HUES48 (cell line): Measurements from ENCODE around the gene TUBA8.

Source experiments
- H3K27ac ChIP-seq: one replicate; pipeline ENCODE4 v1.7.0; 2013; ENCODE audit warnings: low read depth, low read length, inconsistent platforms
- H3K27me3 ChIP-seq: 2 replicates; pipeline ENCODE4 v1.6.1; 2013; ENCODE audit warnings: mild to moderate bottlenecking, low read length; ENCODE audit not compliant: control insufficient read depth, insufficient read depth
- H3K36me3 ChIP-seq: 2 replicates; pipeline ENCODE4 v1.6.1; 2013; ENCODE audit warnings: low read length; ENCODE audit not compliant: control insufficient read depth, insufficient read depth
- H3K4me1 ChIP-seq: 2 replicates; pipeline ENCODE4 v1.6.1; 2013; ENCODE audit warnings: mild to moderate bottlenecking, low read length; ENCODE audit not compliant: control insufficient read depth, insufficient read depth
- H3K4me3 ChIP-seq: 2 replicates; pipeline ENCODE4 v1.5.1; 2013; ENCODE audit warnings: mild to moderate bottlenecking, low read depth, low read length
- H3K9ac ChIP-seq: 2 replicates; pipeline ENCODE4 v1.6.1; 2013; ENCODE audit warnings: mild to moderate bottlenecking, low read depth, low read length, moderate library complexity
- H3K9me3 ChIP-seq: 2 replicates; pipeline ENCODE4 v1.6.1; 2013; ENCODE audit warnings: low read length; ENCODE audit not compliant: control insufficient read depth, insufficient read depth

The TUBA8 gene

DNA sequence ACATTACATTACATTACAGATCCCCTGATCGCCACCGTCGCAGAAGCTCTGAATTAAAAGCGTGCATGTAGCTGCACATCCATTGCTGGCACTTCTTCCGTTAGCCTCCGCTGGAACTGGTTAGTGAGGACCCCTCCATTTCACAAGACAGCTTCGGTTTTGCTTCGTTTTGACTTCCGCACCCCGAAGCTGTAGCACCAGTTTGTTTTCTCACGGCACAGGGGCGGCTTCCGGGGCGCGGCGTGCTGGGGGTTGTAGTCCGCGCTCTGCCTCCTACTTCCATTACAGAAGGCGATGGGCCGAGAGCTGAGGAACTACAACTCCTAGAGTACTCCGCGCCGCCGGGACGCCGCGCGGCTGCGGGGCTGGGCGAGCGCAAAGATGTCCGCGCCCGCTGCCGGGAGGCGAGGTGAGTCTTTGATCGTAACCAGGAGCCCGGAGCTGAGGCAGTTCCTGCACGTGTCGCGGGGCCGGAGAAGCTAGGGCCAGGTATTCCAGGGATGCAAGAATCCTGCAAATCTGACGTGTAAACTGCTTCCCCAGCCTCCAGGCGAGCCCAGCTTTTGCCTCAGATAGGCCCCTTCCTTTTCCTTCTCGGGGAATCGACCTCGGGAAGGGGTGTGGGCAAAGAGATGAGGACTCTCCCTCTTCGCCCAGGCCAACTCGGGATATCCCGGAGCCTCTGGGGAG lies 32.8 kb upstream of the TUBA8 start, which contains the start of gene PEX26:
Gene PEX26, plus strand, starts transcription at position 352 of the 690 bp plus-strand sequence. CDS start 387 bp downstream, outside the sequence.
- Histone ChIP-seq H3K27ac (peak within 1 kb of the TSS; percentile 81), H3K4me1 (peaks cover 5% of the 10 kb centered on the region)

DNA sequence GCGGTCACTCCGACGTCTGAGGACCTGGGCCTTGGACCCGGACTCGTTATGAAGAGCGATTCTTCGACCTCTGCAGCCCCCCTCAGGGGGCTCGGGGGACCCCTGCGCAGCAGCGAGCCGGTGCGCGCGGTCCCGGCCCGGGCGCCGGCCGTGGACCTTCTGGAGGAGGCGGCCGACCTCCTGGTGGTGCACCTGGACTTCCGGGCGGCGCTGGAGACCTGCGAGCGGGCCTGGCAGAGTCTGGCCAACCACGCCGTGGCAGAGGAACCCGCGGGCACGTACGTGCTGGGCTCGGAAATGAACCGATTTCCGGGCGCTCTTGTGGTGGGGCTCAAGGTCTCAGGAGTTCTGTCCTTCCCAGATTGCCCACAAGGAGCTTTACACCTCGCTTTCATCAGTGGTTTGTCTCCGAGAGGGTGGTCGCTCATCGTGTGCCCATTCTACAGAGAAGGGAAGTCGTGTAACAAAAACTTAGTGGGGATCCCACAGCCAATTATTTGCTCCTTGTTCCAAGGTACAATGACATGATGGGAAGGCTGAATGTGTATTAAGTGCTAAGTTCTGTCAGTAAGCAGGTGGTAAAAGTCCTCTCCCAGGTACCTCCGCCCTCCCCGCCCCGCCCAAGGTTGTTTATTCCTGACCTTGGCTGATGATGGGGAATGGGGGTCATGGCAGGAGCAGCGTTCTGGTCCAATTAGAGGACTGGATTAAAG lies 32.1 kb upstream of the TUBA8 start:
- H3K4me1 ChIP-seq: peaks cover 5% of the 10 kb centered on the region

More for the DNA sequence above, 32.8 kb upstream of the TUBA8 start, which contains the start of gene PEX26:
- peak within 1 kb of the TSS; percentile 95 for H3K9ac ChIP-seq
- peak within 1 kb of the TSS; percentile 100 for H3K4me3 ChIP-seq
- no peaks in the 10 kb centered on the region for H3K27me3 ChIP-seq
- H3K9me3 ChIP-seq: no peaks in the 10 kb centered on the region
- H3K36me3 ChIP-seq: peaks cover 34% of the 10 kb centered on the region

GRCh38 chr22:18079706-18080233 lies 30.8 kb upstream of the TUBA8 start:
- Histone ChIP-seq H3K4me1 (peaks cover 5% of the 10 kb centered on the region), H3K4me3 (no peak overlapping the region), H3K27me3 (no peaks in the 10 kb centered on the region), H3K27ac (no peak overlapping the region), H3K9me3 (no peaks in the 10 kb centered on the region), H3K36me3 (peaks cover 48% of the 10 kb centered on the region), H3K9ac (no peak overlapping the region)

More for the DNA sequence above, 32.1 kb upstream of the TUBA8 start:
- Histone ChIP-seq H3K9me3 (no peaks in the 10 kb centered on the region), H3K4me3 (peak overlapping the region; percentile 100), H3K27ac (peak overlapping the region; percentile 81), H3K9ac (peak overlapping the region; percentile 95), H3K36me3 (peaks cover 41% of the 10 kb centered on the region), H3K27me3 (no peaks in the 10 kb centered on the region)

DNA sequence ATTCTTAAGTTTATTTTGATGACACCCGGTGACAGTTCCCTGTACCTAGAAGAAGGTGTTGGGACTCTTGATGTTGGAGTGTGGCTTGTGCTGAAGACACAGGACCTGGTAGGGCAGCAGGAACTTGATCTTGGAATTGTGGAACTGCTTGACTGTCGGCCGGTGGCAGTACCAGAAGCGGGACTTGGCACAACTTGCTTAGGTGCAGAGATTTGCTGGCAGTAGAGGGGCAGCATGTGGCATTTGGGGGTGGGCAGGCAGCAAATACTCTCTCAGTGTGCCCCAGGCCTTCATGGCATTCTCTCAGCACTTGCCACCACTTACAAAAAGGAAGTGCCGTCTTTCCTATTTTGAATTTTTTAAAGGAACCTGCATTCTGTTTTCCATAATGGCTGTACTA lies 29.2 kb upstream of the TUBA8 start:
- Histone ChIP-seq H3K9me3 (no peaks in the 10 kb centered on the region), H3K4me3 (no peak overlapping the region), H3K4me1 (peaks cover 5% of the 10 kb centered on the region), H3K36me3 (peaks cover 62% of the 10 kb centered on the region), H3K27ac (no peak overlapping the region), H3K27me3 (no peaks in the 10 kb centered on the region), H3K9ac (no peak overlapping the region)

- Histone ChIP-seq H3K9me3 (no peaks in the 10 kb centered on the region), H3K9ac (no peak overlapping the region), H3K4me3 (no peak overlapping the region), H3K4me1 (no peaks in the 10 kb centered on the region), H3K27me3 (no peaks in the 10 kb centered on the region), H3K27ac (no peak overlapping the region), H3K36me3 (peaks cover 71% of the 10 kb centered on the region)
These were observed 28.1 kb upstream of the TUBA8 start for GRCh38 chr22:18082467-18082866.

- Histone ChIP-seq H3K9me3 (no peaks in the 10 kb centered on the region), H3K9ac (no peak overlapping the region), H3K4me3 (no peak overlapping the region), H3K36me3 (peaks cover 80% of the 10 kb centered on the region), H3K27ac (no peak overlapping the region), H3K27me3 (no peaks in the 10 kb centered on the region), H3K4me1 (no peaks in the 10 kb centered on the region)
These were observed 27.2 kb upstream of the TUBA8 start for GRCh38 chr22:18083406-18083805.

- H3K4me3 ChIP-seq: no peak overlapping the region
- no peaks in the 10 kb centered on the region for H3K4me1 ChIP-seq
- no peaks in the 10 kb centered on the region for H3K9me3 ChIP-seq
- H3K27ac ChIP-seq: no peak overlapping the region
- peaks cover 86% of the 10 kb centered on the region for H3K36me3 ChIP-seq
- H3K27me3 ChIP-seq: no peaks in the 10 kb centered on the region
- H3K9ac ChIP-seq: no peak overlapping the region
These were observed 25.4 kb upstream of the TUBA8 start for GRCh38 chr22:18085188-18085587.

DNA sequence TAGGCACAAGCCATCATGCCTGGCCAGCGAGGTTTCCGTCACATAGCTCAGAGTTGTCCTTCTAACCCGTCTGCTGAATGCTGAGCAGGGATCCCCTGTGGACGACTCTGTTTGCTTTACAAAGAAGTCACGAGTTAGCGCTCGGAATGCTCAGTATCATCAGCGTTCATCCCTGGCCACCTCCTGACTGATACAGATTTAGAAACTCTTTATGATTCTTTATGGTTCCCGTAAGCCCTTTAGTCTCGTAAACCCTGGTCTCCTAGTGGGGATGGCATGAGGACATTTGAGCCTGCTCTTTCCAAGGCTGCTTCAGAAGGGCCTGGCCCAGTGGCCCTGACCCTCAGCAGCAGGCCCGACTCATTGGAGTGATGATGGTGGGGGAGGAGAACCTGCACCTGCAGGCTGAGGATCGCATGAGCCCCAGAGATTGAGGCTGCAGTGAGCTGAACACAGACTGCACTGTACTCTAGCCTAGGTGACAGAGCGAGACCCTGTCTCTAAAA lies 23.2 kb upstream of the TUBA8 start:
- peaks cover 81% of the 10 kb centered on the region for H3K36me3 ChIP-seq
- H3K27ac ChIP-seq: no peak overlapping the region
- no peaks in the 10 kb centered on the region for H3K4me1 ChIP-seq
- no peaks in the 10 kb centered on the region for H3K27me3 ChIP-seq
- no peak overlapping the region for H3K4me3 ChIP-seq
- no peaks in the 10 kb centered on the region for H3K9me3 ChIP-seq
- no peak overlapping the region for H3K9ac ChIP-seq

DNA sequence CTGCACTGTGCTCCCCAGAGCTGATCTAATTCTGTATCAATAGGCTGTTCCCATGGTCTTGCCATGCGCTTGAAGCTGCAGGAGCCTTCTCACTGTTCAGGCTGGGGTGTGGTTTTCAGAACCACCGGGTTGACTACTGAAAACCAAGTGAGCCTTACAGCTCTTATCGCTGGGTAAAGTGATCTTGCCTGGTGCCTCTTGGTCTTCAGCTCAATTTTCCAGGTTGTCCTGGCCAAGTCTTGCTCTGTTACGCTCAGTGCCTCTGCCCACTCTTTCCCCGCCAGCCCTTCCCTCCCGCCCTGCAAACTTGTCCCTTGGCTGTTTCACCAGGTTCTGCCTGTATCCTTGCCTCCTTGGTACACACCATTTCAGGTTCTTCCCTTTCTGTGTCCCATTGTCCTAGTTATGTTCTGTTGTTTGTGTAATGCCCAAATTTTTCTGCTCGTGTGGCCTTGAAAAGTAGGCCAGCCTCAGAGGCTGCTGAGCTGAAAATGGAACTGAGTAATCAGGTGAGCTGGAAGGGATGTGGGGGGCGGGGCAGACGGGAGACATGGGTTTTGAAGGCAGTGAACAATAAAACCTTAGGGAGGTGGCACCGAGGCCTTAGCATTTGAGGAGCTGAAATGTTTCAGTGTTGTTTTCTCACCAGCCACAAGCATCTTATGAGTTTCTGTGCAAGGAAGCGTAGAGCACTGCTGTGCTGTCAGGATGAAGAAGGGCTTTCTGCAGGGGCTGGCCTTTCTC lies 21.6 kb upstream of the TUBA8 start:
- Histone ChIP-seq H3K9me3 (no peaks in the 10 kb centered on the region), H3K27ac (no peak overlapping the region), H3K4me1 (no peaks in the 10 kb centered on the region), H3K9ac (no peak overlapping the region), H3K4me3 (no peak overlapping the region), H3K27me3 (no peaks in the 10 kb centered on the region), H3K36me3 (peaks cover 65% of the 10 kb centered on the region)

- Histone ChIP-seq H3K9me3 (no peaks in the 10 kb centered on the region), H3K4me3 (no peak overlapping the region), H3K27ac (no peak overlapping the region), H3K27me3 (no peaks in the 10 kb centered on the region), H3K36me3 (peaks cover 58% of the 10 kb centered on the region), H3K4me1 (no peaks in the 10 kb centered on the region), H3K9ac (no peak overlapping the region)
These were observed 20.3 kb upstream of the TUBA8 start for GRCh38 chr22:18090286-18090685.
